HL-60/S4 treated with retinoic acid at 250 ng/mL for 4 days and 3 days (cell line): ENCODE measurements around the gene GSTA2.
"Not testable (repeated sequence)": the region's sequence is repeated elsewhere in the genome, so short reads cannot be mapped to it uniquely, and the experiment has no call there.

Experiments
- in situ Hi-C: fragments of 300-500 bp; cut with MboI; formaldehyde crosslinking; loops from 2 replicates; pipeline ENCODE4 v1.7.0; 2022; ENCODE audit warnings: low sequenced_read_pairs

Gene GSTA2

DNA sequence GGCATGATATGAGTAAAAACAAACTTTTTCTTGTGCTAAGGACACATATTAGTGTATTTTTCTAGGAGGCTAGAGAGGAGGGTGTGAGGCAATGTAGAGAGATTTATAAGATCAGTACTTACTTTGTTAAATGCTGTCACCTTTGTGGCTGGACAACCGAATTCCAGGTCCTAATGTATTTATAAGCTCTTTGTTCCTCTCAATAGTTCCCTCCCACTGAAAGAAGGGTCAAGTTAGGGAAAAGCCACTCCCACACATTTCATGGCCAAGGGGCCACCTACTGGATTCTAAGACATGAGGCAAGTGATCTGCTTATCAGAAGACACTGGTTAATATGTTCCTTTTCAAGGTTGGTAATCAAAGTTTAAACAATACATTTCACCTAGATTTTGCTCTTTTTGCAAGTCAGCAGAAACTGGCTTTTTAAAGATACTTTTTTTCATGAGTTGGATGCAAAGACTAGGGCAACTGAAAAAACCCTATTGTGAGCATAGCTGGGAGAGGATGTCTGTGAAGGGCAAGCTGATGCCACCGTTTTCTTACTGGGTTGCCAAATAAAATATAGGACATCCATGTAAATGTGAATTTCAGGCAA lies at the start of gene GSTA2:
Gene GSTA2, minus strand, starts transcription at position 154 of the 595 bp plus-strand sequence. CDS start 5,528 bp downstream, outside the sequence.
- in situ Hi-C loops = not testable (repeated sequence)

DNA sequence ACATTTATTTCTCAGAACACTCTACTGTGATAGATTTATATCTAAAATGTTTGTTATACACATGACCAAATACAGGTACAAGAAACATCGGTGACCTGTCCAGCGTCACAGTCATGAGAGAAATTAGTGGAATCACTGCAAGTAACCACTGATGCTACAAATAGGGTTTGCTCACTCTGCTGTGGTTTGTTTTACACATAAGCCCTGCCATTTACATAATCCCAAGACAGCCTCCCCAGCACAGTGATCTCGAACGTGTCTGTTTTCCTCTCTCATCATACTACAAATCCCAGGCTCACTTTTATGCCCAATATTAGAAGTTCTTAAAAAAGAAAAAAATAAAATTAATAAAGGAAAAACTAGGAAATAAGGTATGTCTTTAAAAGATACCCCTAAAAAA lies 46.5 kb upstream of the GSTA2 start:
- in situ Hi-C loops = not testable (repeated sequence)

GRCh38 chr6:52808660-52809059 lies 45.4 kb upstream of the GSTA2 start:
- in situ Hi-C loops = no loop called here

GRCh38 chr6:52803668-52804255 lies 40.5 kb upstream of the GSTA2 start, which contains the start of gene GSTA1:
Gene GSTA1 (minus strand): TSS chr6:52803816. CDS start chr6:52799267, 4,549 bp downstream.
- in situ Hi-C loops = not testable (repeated sequence)

- in situ Hi-C loops = no loop called here
Measured at GRCh38 chr6:52802806-52803205, 39.5 kb upstream of the GSTA2 start.

DNA sequence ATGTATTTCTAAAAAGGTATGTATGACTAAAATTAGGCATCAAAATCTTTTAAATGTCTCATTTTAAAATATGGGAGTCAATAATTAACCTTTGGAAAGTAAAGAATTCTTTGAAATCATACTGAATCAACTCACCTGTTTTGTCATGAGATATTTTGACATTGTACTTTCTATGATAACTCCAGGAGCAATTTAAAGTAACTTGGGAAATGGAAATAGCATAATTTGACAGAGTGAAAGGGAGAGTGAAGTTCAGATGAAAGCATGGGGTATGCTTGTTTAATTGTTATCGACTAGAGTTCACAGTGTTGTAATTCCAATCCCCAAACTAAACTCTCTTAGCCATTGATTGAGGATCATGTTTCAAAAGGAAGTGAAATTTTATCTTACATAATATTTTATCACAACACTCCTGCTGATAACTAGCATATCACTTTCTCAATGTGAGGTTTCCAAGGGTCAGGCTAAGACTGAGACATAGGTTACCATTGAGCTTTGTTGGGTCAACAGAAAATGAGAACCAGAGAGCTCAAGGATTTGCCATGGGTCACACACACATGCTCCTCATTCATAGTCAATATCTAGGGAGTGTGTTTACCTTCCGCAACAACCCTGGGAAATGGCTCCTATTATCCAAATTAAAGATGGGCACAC lies 38.0 kb upstream of the GSTA2 start:
- in situ Hi-C loops = no loop called here

DNA sequence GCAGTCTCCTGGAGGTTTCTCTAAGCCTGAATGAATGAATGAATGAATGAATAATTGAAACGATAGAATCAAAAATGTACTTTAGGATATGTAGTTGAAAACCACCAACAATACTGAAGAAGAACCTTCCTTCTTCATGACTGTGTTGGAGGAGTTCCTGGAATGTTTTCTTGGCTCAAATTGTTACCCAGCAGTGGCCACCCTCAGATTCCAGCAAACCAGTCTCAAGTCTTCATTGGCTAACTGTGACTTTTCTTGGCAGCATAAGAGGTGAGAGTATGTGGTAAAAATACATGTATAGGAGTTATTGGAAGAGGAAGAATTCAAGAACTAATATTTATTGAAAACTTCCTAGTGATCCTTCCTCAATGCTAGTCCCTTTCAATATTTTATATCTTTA lies 36.0 kb upstream of the GSTA2 start:
- in situ Hi-C loops = not testable (repeated sequence)

- in situ Hi-C loops = not testable (repeated sequence)
Measured at GRCh38 chr6:52794366-52794765, 31.1 kb upstream of the GSTA2 start.

DNA sequence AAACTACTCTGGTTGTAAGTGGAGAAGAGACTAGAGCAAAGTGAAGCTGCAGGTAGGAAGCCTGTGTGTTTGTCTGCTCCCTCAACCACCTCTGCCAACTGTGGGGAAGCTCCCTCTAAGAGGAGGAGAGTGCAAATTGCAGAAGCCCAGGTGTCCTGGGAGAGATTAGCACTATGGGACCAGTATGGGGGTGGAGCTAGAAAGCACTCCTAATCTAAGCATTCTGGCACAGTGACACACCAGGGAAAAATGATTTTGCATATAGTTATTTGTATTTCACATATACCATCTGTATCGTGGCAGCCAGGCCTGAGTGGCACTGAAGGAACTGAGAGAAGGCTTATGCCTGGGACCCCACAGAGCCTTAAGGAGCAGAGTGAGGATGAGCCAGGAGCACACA lies 27.6 kb upstream of the GSTA2 start:
- in situ Hi-C loops = no loop called here

GRCh38 chr6:52789658-52790057 lies 26.4 kb upstream of the GSTA2 start:
- in situ Hi-C loops = not testable (repeated sequence)

DNA sequence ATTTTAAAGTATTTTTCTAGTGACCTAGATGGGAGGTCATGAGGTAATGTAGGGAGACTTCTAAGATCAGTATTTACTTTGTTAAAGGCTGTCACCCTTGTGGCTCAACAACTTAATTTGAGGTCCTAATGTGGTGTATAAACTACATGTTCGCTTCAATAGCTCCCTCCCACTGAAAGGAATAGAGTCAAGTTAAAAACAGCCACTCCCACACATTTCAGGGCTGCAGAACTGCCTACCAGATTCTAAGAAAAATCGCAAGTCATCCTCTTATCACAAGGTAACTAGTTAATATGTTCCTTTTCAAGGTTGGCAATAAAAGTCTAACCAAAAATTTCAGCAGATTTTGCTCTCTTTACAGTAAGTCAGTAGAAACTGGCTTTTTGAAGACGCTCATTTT lies 25.2 kb upstream of the GSTA2 start:
- in situ Hi-C loops = no loop called here

DNA sequence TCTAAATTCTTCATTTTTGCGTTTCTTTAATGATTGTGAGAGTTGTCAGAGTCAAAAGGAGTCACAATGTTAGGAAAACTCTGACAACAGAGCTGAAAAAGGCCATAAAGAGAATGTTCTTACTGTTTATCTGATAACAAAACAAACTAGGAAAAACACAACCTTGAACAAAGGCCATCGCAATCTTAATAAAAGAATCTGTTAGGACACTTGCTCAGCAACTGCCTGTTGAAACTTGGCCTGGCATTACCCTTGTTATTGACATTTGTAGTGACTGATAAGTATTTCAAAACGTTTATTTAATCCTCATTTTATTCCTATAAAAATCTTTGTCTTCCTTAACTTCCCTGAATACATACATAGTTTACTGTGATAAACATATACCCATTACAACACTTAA lies 24.6 kb upstream of the GSTA2 start:
- in situ Hi-C loops = no loop called here

GRCh38 chr6:52786249-52786956 lies 23.1 kb upstream of the GSTA2 start:
- in situ Hi-C loops = no loop called here

DNA sequence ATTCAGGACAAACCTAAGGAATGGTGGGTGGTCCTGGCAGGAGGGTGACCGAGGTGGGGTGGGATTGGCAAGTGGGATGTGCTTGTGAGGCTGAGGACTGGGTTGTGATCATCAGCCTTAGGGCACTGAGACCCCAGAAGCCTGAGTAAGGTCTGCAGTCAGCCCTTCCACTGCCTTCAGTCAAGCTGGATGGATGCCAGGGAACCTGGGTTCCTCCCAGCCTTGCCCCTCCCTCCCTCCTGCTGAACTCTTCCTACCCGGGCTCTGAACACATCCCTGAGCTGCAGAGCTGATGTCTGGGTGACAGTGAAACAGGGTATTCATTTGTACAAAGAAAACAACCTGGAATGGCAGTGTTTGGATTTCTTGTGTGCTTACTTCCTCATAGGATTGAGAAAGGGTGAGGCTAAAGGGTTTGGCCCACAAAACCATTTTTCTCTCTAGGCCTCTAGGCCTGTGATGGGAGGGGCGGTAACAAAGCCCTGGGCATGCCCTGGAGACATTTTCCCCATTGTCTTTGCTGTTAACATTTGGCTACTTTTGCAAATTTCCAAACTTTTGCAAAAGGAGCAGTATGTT lies 19.5 kb upstream of the GSTA2 start:
- in situ Hi-C loops = not testable (repeated sequence)

- in situ Hi-C loops = not testable (repeated sequence)
Measured at GRCh38 chr6:52782209-52782608, 18.9 kb upstream of the GSTA2 start.

GRCh38 chr6:52779237-52779636 lies 16.0 kb upstream of the GSTA2 start:
- in situ Hi-C loops = no loop called here

DNA sequence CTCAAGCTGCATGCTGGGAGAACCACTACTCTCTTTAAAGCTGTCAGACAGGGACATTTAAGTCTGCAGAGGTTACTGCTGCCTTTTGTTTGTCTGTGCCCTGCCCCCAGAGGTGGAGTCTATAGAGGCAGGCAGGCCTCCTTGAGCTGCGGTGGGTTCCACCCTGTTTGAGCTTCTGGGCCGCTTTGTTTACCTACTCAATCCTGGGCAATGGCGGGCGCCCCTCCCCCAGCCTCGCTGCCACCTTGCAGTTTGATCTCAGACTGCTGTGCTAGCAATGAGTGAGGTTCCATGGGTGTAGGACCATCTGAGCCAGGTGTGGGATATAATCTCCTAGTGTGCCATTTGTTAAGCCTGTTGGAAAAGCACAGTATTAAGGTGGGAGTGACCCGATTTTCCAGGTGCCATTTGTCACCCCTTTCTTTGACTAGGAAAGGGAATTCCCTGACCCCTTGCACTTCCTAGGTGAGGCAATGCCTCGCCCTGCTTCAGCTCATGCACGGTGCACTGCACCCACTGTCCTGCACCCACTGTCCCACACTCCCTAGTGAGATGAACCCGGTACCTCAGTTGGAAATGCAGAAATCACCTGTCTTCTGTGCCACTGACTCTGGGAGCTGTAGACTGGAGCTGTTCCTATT lies 13.6 kb upstream of the GSTA2 start:
- in situ Hi-C loops = not testable (repeated sequence)

DNA sequence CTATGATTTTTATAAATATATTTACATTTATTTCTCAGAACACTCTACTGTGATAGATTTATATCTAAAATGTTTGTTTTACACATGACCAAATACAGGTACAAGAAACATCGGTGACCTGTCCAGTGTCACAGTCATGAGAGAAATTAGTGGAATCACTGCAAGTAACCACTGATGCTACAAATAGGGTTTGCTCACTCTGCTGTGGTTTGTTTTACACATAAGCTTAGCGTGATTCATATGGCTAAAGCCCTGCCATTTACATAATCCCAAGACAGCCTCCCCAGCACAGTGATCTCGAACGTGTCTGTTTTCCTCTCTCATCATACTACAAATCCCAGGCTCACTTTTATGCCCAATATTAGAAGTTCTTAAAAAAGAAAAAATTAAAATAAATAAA lies 6.1 kb upstream of the GSTA2 start:
- in situ Hi-C loops = not testable (repeated sequence)

- in situ Hi-C loops = not testable (repeated sequence)
Measured at GRCh38 chr6:52767658-52768057, 4.4 kb upstream of the GSTA2 start.

DNA sequence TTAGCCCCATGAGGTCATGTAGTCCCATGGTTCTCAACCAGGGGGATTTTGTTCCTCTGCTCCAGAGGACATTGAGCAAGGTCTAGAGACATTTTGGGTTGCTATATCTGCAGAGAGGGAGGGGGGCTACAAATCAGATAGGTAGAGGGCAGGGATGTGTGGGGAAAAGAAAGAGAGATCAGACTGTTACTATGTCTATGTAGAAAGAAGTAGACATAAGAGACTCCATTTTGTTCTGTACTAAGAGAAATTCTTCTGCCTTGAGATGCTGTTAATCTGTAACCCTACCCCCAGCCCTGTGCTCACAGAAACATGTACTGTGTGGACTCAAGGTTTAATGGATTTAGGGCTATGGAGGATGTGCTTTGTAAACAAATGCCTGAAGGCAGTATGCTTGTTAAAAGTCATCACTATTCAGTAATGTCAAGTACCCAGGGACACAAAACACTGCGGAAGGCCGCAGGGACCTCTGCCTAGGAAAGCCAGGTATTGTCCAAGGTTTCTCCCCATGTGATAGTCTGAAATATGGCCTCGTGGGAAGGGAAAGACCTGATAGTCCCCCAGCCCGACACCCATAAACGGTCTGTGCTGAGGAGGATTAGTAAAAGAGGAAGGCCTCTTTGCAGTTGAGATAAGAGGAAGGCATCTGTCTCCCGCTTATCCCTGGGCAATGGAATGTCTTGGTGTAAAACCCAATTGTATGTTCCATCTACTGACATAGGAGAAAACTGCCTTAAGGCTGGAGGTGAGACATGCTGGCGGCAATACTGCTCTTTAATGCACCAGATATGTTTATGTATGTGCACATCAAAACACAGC lies 1.4 kb downstream of the GSTA2 start:
- in situ Hi-C loops = not testable (repeated sequence)
